ENCODE measurements around the gene NUP205.

Gene NUP205

DNA sequence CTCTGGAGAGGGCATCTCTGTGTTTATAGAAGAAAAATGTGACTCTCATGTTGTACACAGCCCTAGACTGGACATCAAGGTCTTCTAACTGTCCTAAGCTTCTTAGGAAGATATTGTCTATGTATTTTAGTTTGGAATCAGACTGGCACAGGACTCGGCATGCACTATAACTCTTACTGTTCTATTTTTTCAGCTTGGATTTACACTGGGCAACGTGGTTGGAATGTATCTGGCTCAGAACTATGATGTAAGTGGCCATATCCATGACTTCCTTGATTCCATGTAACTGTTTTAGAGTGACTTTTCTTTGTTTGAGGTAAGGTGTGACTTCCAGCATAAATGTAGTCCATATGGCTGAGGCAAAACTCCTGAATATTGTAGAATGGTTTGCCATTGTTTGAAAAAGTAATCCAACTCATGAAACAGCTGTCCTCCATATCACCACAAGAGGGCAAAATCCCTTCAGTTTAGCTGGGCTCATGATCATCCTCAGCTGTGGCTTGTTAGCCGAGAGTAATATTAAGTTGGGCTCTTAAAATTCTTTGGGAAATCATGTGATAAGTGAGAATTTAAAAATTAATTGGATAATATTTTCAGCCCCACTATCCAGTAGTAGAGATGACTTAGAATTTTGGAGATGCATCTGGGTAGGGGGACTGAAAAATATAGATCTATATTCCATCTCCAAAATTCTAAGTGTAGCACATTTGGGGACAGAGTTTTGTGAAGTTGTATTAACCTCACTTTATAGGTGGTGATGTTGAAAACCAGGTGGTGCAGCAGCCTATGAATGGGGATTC lies 115.0 kb downstream of the NUP205 start:
- peak; percentile 73 for DNase-seq
- Histone ChIP-seq H2AK5ac (ENCODE audit: low read length) (no peak overlapping the region), H3K4me2 (ENCODE audit: low read length) (no peak overlapping the region), H4K5ac (ENCODE audit: low read length) (no peak overlapping the region), H3K4me1 (ENCODE audit: control insufficient read depth, low read depth, low read length) (no peaks in the 10 kb centered on the region), H3K18ac (ENCODE audit: low read length) (no peak overlapping the region), H3K79me2 (ENCODE audit: control insufficient read depth, insufficient read depth, low read length) (peaks cover 13% of the 10 kb centered on the region), H3K4me3 (ENCODE audit: low read length) (no peak overlapping the region), H3K36me3 (ENCODE audit: control insufficient read depth, insufficient read depth, low read length) (no peaks in the 10 kb centered on the region), H2BK15ac (replicated peaks; ENCODE audit: low read depth) (no peak overlapping the region), H2BK5ac (ENCODE audit: low read length) (no peak overlapping the region), H4K8ac (ENCODE audit: low read depth, low read length) (no peak overlapping the region), H3K27me3 (ENCODE audit: insufficient read depth, low read length, poor library complexity) (no peaks in the 10 kb centered on the region), H3K4ac (ENCODE audit: low read depth, low read length) (no peak overlapping the region), H3K23ac (ENCODE audit: low read length) (no peak overlapping the region), H3K79me1 (ENCODE audit: low read length) (peaks cover 9% of the 10 kb centered on the region), H2BK120ac (ENCODE audit: low read depth, low read length) (no peak overlapping the region), H3K9ac (ENCODE audit: low read length) (no peak overlapping the region), H3K56ac (ENCODE audit: low read length) (no peak overlapping the region), H3K27ac (ENCODE audit: low read depth, low read length) (no peak overlapping the region)
- no CpG with 5 or more reads among the region's 3 CpGs for WGBS (ENCODE audit: extremely low coverage, insufficient coverage, low lambda C conversion rate)

GRCh38 chr7:135673360-135673706 lies 115.6 kb downstream of the NUP205 start:
- Histone ChIP-seq H3K4me1 (ENCODE audit: control insufficient read depth, low read depth, low read length) (no peaks in the 10 kb centered on the region), H3K79me2 (ENCODE audit: control insufficient read depth, insufficient read depth, low read length) (peaks cover 10% of the 10 kb centered on the region), H3K4ac (ENCODE audit: low read depth, low read length) (no peak overlapping the region), H3K4me2 (ENCODE audit: low read length) (no peak overlapping the region), H2AK5ac (ENCODE audit: low read length) (no peak overlapping the region), H4K8ac (ENCODE audit: low read depth, low read length) (no peak overlapping the region), H3K36me3 (ENCODE audit: control insufficient read depth, insufficient read depth, low read length) (no peaks in the 10 kb centered on the region), H3K27me3 (ENCODE audit: insufficient read depth, low read length, poor library complexity) (no peaks in the 10 kb centered on the region), H3K79me1 (ENCODE audit: low read length) (peaks cover 7% of the 10 kb centered on the region), H3K27ac (ENCODE audit: low read depth, low read length) (no peak overlapping the region), H3K9ac (ENCODE audit: low read length) (no peak overlapping the region), H2BK5ac (ENCODE audit: low read length) (no peak overlapping the region), H3K18ac (ENCODE audit: low read length) (no peak overlapping the region), H3K4me3 (ENCODE audit: low read length) (no peak overlapping the region), H3K56ac (ENCODE audit: low read length) (no peak overlapping the region), H2BK120ac (ENCODE audit: low read depth, low read length) (no peak overlapping the region), H3K23ac (ENCODE audit: low read length) (no peak overlapping the region), H2BK15ac (replicated peaks; ENCODE audit: low read depth) (no peak overlapping the region), H4K5ac (ENCODE audit: low read length) (no peak overlapping the region)
- no CpG with 5 or more reads among the region's 6 CpGs for WGBS (ENCODE audit: extremely low coverage, insufficient coverage, low lambda C conversion rate)
- DNase-seq: no peak

- Histone ChIP-seq H3K56ac (ENCODE audit: low read length) (no peak overlapping the region), H3K18ac (ENCODE audit: low read length) (no peak overlapping the region), H2BK5ac (ENCODE audit: low read length) (no peak overlapping the region), H3K27ac (ENCODE audit: low read depth, low read length) (no peak overlapping the region), H3K4me1 (ENCODE audit: control insufficient read depth, low read depth, low read length) (peaks cover 5% of the 10 kb centered on the region), H2BK15ac (replicated peaks; ENCODE audit: low read depth) (no peak overlapping the region), H2BK120ac (ENCODE audit: low read depth, low read length) (no peak overlapping the region), H3K23ac (ENCODE audit: low read length) (no peak overlapping the region), H4K5ac (ENCODE audit: low read length) (no peak overlapping the region), H3K79me1 (ENCODE audit: low read length) (peaks cover 6% of the 10 kb centered on the region), H4K8ac (ENCODE audit: low read depth, low read length) (no peak overlapping the region), H3K4me2 (ENCODE audit: low read length) (no peak overlapping the region), H3K79me2 (ENCODE audit: control insufficient read depth, insufficient read depth, low read length) (peaks cover 2% of the 10 kb centered on the region), H3K4me3 (ENCODE audit: low read length) (no peak overlapping the region), H3K36me3 (ENCODE audit: control insufficient read depth, insufficient read depth, low read length) (no peaks in the 10 kb centered on the region), H3K4ac (ENCODE audit: low read depth, low read length) (no peak overlapping the region), H3K9ac (ENCODE audit: low read length) (no peak overlapping the region), H3K27me3 (ENCODE audit: insufficient read depth, low read length, poor library complexity) (no peaks in the 10 kb centered on the region), H2AK5ac (ENCODE audit: low read length) (no peak overlapping the region)
- DNase-seq: no peak
- no CpG with 5 or more reads among the region's 4 CpGs for WGBS (ENCODE audit: extremely low coverage, insufficient coverage, low lambda C conversion rate)
Measured at GRCh38 chr7:135678612-135679575, 121.2 kb downstream of the NUP205 start.

GRCh38 chr7:135681762-135682161 lies 124.0 kb downstream of the NUP205 start:
- no peak overlapping the region for H2AK5ac ChIP-seq (ENCODE audit: low read length)
- H2BK120ac ChIP-seq (ENCODE audit: low read depth, low read length): no peak overlapping the region
- no peak overlapping the region for H3K27ac ChIP-seq (ENCODE audit: low read depth, low read length)
- H3K79me1 ChIP-seq (ENCODE audit: low read length): peaks cover 8% of the 10 kb centered on the region
- H4K8ac ChIP-seq (ENCODE audit: low read depth, low read length): no peak overlapping the region
- H2BK5ac ChIP-seq (ENCODE audit: low read length): no peak overlapping the region
- H3K4me2 ChIP-seq (ENCODE audit: low read length): no peak overlapping the region
- no peak overlapping the region for H4K5ac ChIP-seq (ENCODE audit: low read length)
- no peak for DNase-seq
- H3K9ac ChIP-seq (ENCODE audit: low read length): no peak overlapping the region
- no CpG with 5 or more reads among the region's 5 CpGs for WGBS (ENCODE audit: extremely low coverage, insufficient coverage, low lambda C conversion rate)
- H3K27me3 ChIP-seq (ENCODE audit: insufficient read depth, low read length, poor library complexity): no peaks in the 10 kb centered on the region
- no peak overlapping the region for H3K56ac ChIP-seq (ENCODE audit: low read length)
- H3K4me1 ChIP-seq (ENCODE audit: control insufficient read depth, low read depth, low read length): peaks cover 14% of the 10 kb centered on the region
- H3K4ac ChIP-seq (ENCODE audit: low read depth, low read length): no peak overlapping the region
- H2BK15ac ChIP-seq (replicated peaks; ENCODE audit: low read depth): no peak overlapping the region
- peaks cover 2% of the 10 kb centered on the region for H3K79me2 ChIP-seq (ENCODE audit: control insufficient read depth, insufficient read depth, low read length)
- no peaks in the 10 kb centered on the region for H3K36me3 ChIP-seq (ENCODE audit: control insufficient read depth, insufficient read depth, low read length)
- no peak overlapping the region for H3K18ac ChIP-seq (ENCODE audit: low read length)
- H3K4me3 ChIP-seq (ENCODE audit: low read length): no peak overlapping the region
- peak overlapping the region; percentile 35 for H3K23ac ChIP-seq (ENCODE audit: low read length)

GRCh38 chr7:135682191-135682590 lies 124.5 kb downstream of the NUP205 start:
- Histone ChIP-seq H3K79me2 (ENCODE audit: control insufficient read depth, insufficient read depth, low read length) (peaks cover 2% of the 10 kb centered on the region), H3K4me1 (ENCODE audit: control insufficient read depth, low read depth, low read length) (peaks cover 14% of the 10 kb centered on the region), H2BK120ac (ENCODE audit: low read depth, low read length) (no peak overlapping the region), H3K79me1 (ENCODE audit: low read length) (peaks cover 8% of the 10 kb centered on the region), H4K5ac (ENCODE audit: low read length) (no peak overlapping the region), H3K4me2 (ENCODE audit: low read length) (no peak overlapping the region), H3K56ac (ENCODE audit: low read length) (no peak overlapping the region), H3K36me3 (ENCODE audit: control insufficient read depth, insufficient read depth, low read length) (no peaks in the 10 kb centered on the region), H4K8ac (ENCODE audit: low read depth, low read length) (no peak overlapping the region), H3K9ac (ENCODE audit: low read length) (no peak overlapping the region), H3K23ac (ENCODE audit: low read length) (peak overlapping the region; percentile 35), H3K4me3 (ENCODE audit: low read length) (no peak overlapping the region), H3K18ac (ENCODE audit: low read length) (no peak overlapping the region), H3K4ac (ENCODE audit: low read depth, low read length) (no peak overlapping the region), H2BK15ac (replicated peaks; ENCODE audit: low read depth) (no peak overlapping the region), H3K27me3 (ENCODE audit: insufficient read depth, low read length, poor library complexity) (no peaks in the 10 kb centered on the region), H2BK5ac (ENCODE audit: low read length) (no peak overlapping the region), H2AK5ac (ENCODE audit: low read length) (no peak overlapping the region), H3K27ac (ENCODE audit: low read depth, low read length) (no peak overlapping the region)
- WGBS (ENCODE audit: extremely low coverage, insufficient coverage, low lambda C conversion rate): no CpG with 5 or more reads among the region's 3 CpGs
- DNase-seq: no peak
